ENCODE measurements around the gene NCDN. TPM values are rescaled to one million over a fixed set of nuclear protein-coding genes. Genes with fewer than 3 reads are reported as not detected.

NCDN gene
- total RNA-seq, 1 donor from 2014 or later = 26.1 TPM

- Histone ChIP-seq H3K27me3 (ENCODE audit: low read depth) (peaks cover 74% of the 10 kb centered on the region), H3K27ac (replicated peaks) (no peak overlapping the region), H3K4me1 (peaks cover 26% of the 10 kb centered on the region), H3K4me3 (no peak overlapping the region), H3K36me3 (no peaks in the 10 kb centered on the region), H3K9me3 (replicated peaks) (no peaks in the 10 kb centered on the region)
- intact Hi-C loops (cut with micrococcal nuclease) = no loop called here
- TF ChIP-seq, protein P1, sequence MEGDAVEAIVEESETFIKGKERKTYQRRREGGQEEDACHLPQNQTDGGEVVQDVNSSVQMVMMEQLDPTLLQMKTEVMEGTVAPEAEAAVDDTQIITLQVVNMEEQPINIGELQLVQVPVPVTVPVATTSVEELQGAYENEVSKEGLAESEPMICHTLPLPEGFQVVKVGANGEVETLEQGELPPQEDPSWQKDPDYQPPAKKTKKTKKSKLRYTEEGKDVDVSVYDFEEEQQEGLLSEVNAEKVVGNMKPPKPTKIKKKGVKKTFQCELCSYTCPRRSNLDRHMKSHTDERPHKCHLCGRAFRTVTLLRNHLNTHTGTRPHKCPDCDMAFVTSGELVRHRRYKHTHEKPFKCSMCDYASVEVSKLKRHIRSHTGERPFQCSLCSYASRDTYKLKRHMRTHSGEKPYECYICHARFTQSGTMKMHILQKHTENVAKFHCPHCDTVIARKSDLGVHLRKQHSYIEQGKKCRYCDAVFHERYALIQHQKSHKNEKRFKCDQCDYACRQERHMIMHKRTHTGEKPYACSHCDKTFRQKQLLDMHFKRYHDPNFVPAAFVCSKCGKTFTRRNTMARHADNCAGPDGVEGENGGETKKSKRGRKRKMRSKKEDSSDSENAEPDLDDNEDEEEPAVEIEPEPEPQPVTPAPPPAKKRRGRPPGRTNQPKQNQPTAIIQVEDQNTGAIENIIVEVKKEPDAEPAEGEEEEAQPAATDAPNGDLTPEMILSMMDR (IDR thresholded peaks at IDR 0.05; ENCODE audit: borderline replicate concordance) = no peak
- no peak for DNase-seq
Observed at GRCh38 chr1:35572296-35572695, 14.7 kb downstream of the NCDN start.

- H3K4me1 ChIP-seq = peaks cover 35% of the 10 kb centered on the region
- H3K9me3 ChIP-seq (replicated peaks) = no peaks in the 10 kb centered on the region
- no peak for DNase-seq
- peaks cover 86% of the 10 kb centered on the region for H3K27me3 ChIP-seq (ENCODE audit: low read depth)
- TF ChIP-seq, protein P1 (IDR thresholded peaks at IDR 0.05; ENCODE audit: borderline replicate concordance) = no peak
- no peaks in the 10 kb centered on the region for H3K36me3 ChIP-seq
- peak within 1 kb of the TSS; percentile 62 for H3K4me3 ChIP-seq
- intact Hi-C loops (cut with micrococcal nuclease) = no loop called here
- no peak within 1 kb of the TSS for H3K27ac ChIP-seq (replicated peaks)
Observed at GRCh38 chr1:35573198-35574124, 15.9 kb downstream of the NCDN start, which contains the start of gene TFAP2E. TFAP2E (plus strand) TSS chr1:35573314; CDS start chr1:35573578, 264 bp downstream.

DNA sequence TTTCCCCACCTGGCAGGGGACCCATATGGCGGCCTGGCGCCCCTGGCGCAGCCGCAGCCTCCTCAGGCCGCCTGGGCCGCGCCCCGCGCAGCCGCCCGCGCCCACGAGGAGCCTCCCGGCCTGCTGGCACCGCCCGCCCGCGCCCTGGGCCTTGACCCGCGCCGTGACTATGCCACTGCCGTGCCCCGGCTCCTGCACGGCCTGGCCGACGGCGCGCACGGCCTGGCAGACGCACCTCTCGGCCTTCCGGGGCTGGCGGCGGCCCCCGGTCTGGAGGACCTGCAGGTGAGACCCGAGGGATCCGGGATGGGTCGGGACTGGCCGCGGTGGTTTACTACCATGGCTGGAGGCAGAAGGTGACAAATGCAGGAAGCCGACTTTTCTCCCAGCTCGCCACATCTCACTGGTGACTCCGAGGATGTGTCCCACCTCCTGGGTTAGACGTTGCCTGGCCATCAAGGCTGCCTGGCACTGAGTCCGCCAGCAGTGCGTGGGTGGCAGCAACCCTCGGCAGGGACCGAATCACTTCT is 16.6 kb downstream of the NCDN start:
- H3K27me3 ChIP-seq (ENCODE audit: low read depth) = peaks cover 92% of the 10 kb centered on the region
- intact Hi-C loops (cut with micrococcal nuclease) = no loop called here
- H3K4me3 ChIP-seq = peak overlapping the region; percentile 62

DNA sequence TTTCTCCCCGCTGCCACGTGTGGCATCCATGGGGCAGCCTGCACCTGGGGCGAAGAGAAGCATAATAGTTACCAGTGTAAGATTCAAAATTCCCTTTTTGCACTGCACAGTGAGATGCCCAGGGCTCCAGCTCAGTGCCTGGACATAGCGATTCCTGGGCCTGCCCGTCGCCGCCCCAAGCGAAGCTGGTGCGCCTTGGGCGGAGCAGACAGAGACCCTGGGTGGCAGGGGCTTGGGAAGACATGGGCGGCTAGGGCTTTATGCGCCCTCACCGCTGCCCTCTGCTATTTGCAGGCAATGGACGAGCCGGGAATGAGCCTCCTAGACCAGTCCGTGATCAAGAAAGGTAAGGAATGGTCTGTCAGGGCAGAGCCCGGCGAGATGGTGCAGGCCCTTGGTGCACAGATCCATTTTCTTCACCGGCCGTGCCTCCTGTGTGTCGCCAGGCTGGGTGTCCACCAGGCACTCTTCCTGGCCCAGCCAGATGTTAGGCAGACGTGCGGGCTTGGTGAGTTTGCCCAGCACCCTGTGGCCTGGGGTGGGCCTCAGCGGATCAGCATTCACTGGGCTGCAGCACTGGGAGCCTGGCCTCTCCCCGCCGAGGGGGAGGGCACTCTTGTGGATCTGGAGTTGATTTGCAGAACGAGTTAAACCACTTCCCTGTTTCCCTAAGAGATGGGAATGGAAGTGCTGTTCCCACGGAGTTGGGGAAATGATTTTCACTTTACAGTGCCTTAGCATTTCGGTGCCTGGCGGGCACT is 17.2 kb downstream of the NCDN start:
- H3K36me3 ChIP-seq = no peaks in the 10 kb centered on the region
- peaks cover 98% of the 10 kb centered on the region for H3K27me3 ChIP-seq (ENCODE audit: low read depth)
- DNase-seq = no peak
- H3K4me3 ChIP-seq = no peak overlapping the region
- intact Hi-C loops (cut with micrococcal nuclease) = no loop called here
- peaks cover 30% of the 10 kb centered on the region for H3K4me1 ChIP-seq
- no peak overlapping the region for H3K27ac ChIP-seq (replicated peaks)
- H3K9me3 ChIP-seq (replicated peaks) = no peaks in the 10 kb centered on the region
- TF ChIP-seq, protein P1 (IDR thresholded peaks at IDR 0.05; ENCODE audit: borderline replicate concordance) = no peak

More for the DNA sequence above, 16.6 kb downstream of the NCDN start:
- no peaks in the 10 kb centered on the region for H3K9me3 ChIP-seq (replicated peaks)
- peaks cover 30% of the 10 kb centered on the region for H3K4me1 ChIP-seq
- H3K27ac ChIP-seq (replicated peaks) = no peak overlapping the region
- H3K36me3 ChIP-seq = no peaks in the 10 kb centered on the region
- TF ChIP-seq, protein P1 (IDR thresholded peaks at IDR 0.05; ENCODE audit: borderline replicate concordance) = no peak
- no peak for DNase-seq

GRCh38 chr1:35575416-35575958 is 17.9 kb downstream of the NCDN start:
- Histone ChIP-seq H3K27me3 (ENCODE audit: low read depth) (peaks cover 92% of the 10 kb centered on the region), H3K9me3 (replicated peaks) (no peaks in the 10 kb centered on the region)
- intact Hi-C loops (cut with micrococcal nuclease) = no loop called here

More at GRCh38 chr1:35575416-35575958, 17.9 kb downstream of the NCDN start:
- H3K4me1 ChIP-seq = peaks cover 30% of the 10 kb centered on the region
- no peak overlapping the region for H3K4me3 ChIP-seq
- no peaks in the 10 kb centered on the region for H3K36me3 ChIP-seq
- no peak overlapping the region for H3K27ac ChIP-seq (replicated peaks)
- no peak for DNase-seq
- TF ChIP-seq, protein P1 (IDR thresholded peaks at IDR 0.05; ENCODE audit: borderline replicate concordance) = no peak
